ENCODE results near the gene KRT31. TPM values are rescaled to one million over a fixed set of nuclear protein-coding genes. Genes with fewer than 3 reads are reported as not detected.
"Not testable (repeated sequence)": the region's sequence is repeated elsewhere in the genome, so short reads cannot be mapped to it uniquely, and the experiment has no call there.

KRT31 gene
- total RNA-seq, 1 experiment from 2014 or later, result not detected

DNA sequence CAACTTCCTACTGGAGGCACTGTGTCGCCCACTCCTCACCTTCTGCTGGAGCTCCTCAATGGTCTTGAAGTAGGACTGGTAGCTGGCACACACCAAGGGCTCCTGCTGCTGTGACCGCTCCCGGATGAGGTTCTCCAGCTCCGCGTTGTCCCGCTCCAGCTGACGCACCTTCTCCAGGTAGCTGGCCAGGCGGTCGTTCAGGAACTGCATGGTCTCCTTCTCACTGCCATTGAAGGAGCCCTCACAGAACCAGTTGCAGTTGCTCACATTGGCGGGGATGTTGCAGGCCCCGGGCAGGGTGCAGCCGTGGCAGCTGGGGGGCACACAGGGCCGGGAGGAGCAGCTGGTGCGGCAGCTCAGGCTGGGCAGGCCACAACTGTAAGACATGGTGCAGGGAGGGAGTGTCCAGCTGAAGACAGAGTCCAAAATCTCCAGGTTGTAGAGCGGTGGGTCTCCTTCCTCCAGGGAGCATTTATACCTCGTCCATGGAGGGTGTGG lies 47.0 kb downstream of the KRT31 start, which contains the start of gene KRT33A:
TSS of gene KRT33A (minus strand) at position 448 of the 498 bp plus-strand sequence. CDS start at position 387, 61 bp downstream.
- not testable (repeated sequence) for H3K36me3 ChIP-seq; H3K4me1 ChIP-seq; DNase-seq; H3K9me3 ChIP-seq (replicated peaks); H3K4me3 ChIP-seq; H3K27me3 ChIP-seq; H3K27ac ChIP-seq

DNA sequence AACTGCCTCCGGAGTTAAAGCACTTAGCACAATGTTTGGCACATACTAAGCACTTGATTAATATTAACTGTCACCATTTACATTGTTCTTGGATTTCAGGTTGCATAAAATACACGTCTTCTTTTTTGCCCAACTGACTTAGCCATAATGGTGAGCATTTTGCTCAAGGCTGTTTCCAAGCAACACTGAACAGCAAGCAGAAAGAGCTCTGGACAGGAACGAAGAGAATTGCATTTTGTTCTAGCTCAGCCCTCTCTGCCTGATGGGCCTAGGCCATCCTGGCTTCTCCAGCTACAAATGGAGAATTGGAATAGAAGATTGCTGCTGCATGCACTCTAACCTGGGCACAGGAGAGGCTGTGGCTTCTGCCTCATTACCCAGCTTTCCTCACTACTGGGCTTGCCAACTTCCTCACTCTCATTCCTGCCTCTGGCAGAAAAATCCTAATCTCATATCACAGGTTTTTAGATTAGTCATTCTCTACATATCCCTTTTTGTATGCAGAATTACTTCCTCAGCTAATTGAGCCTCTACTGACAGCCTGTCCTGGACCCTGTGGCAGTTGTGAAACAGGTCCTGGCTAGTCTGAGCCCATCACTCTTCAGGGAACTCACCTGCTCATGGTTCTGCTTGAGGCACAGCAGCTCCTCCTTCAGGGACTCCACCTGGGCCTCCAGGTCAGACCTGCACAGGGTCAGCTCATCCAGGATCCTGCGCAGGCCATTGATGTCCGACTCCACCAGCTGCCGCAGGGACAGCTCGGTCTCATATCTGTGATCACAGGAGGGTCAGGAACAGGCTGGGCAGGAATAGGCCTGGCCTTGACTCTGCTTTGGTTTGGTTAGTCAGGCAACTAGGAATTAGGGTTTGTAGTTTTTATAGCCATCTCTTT lies 49.3 kb downstream of the KRT31 start:
- H3K4me1 ChIP-seq, result no peaks in the 10 kb centered on the region
- no peak overlapping the region for H3K27ac ChIP-seq
- no peaks in the 10 kb centered on the region for H3K36me3 ChIP-seq
- H3K4me3 ChIP-seq, result no peak overlapping the region
- no peaks in the 10 kb centered on the region for H3K9me3 ChIP-seq (replicated peaks)
- no peak for DNase-seq
- H3K27me3 ChIP-seq, result no peaks in the 10 kb centered on the region

DNA sequence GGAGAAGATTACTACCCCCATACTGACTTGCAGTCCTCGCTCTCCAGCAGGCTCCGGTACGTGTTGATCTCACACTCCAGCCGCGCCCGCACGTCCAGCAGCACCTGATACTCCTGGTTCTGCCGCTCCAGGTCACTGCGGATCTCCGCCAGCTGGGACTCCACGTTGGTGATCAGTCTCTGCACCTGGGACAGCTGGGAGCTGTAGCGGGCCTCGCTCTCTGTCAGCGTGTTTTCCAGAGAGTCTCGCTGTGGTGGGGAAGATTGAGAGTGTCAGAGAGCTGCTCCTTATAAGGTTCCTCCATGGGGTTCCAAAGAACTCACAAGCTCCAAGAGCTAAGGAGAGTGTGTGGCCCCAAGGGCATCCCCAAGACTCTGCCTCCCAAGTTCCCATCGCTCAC lies 51.0 kb downstream of the KRT31 start:
- not testable (repeated sequence) for DNase-seq; H3K27me3 ChIP-seq; H3K4me1 ChIP-seq; H3K36me3 ChIP-seq; H3K27ac ChIP-seq; H3K9me3 ChIP-seq (replicated peaks); H3K4me3 ChIP-seq

DNA sequence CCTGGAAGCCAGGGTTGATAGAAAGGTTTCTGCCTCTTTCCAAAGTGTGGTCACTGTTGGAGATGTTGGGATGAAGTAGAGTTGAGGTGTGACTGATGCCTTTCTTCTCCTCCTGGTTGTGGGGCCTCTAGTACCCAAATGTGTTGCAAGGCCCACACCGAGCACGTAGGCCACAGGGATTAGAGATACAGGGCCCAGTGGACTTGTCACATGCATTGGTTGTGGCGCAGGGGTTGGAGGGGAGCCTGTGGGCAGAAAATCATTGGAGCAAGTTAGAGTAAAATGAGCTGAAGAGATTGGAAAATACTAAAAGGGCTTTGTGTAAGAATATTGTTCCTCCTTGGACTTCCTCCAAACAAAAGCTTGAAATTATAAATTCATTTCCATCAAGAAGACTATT lies 51.4 kb downstream of the KRT31 start:
- Histone ChIP-seq H3K4me1 (no peaks in the 10 kb centered on the region), H3K4me3 (no peak overlapping the region), H3K9me3 (replicated peaks) (no peaks in the 10 kb centered on the region), H3K27me3 (no peaks in the 10 kb centered on the region), H3K36me3 (no peaks in the 10 kb centered on the region), H3K27ac (no peak overlapping the region)
- DNase-seq, result no peak

Other genes with a start within 250 kb of the KRT31 start
- gene KRTAP4-5, start 247.8 kb downstream of the KRT31 start, total RNA-seq (2014; rRNA removed; shearing (Covaris generic)), result not detected in 2 replicates
- gene KRTAP4-4, start 236.9 kb downstream of the KRT31 start, total RNA-seq (2014; rRNA removed; shearing (Covaris generic)), result not detected in 2 replicates
- not detected in 2 replicates for gene KRTAP4-3, start 229.4 kb downstream of the KRT31 start, total RNA-seq (2014; rRNA removed; shearing (Covaris generic))
- gene KRTAP4-2, start 219.4 kb downstream of the KRT31 start, total RNA-seq (2014; rRNA removed; shearing (Covaris generic)), result 0.14 TPM in 1 of 2 replicates, not detected in the other
- not detected in 2 replicates for gene KRTAP4-1, start 212.7 kb downstream of the KRT31 start, total RNA-seq (2014; rRNA removed; shearing (Covaris generic))
- gene KRTAP9-1, start 207.7 kb downstream of the KRT31 start, total RNA-seq (2014; rRNA removed; shearing (Covaris generic)), result not detected in 2 replicates
- not detected in 2 replicates for gene KRTAP9-2, start 171.0 kb downstream of the KRT31 start, total RNA-seq (2014; rRNA removed; shearing (Covaris generic))
- gene KRTAP9-3, start 165.2 kb downstream of the KRT31 start, total RNA-seq (2014; rRNA removed; shearing (Covaris generic)), result not detected in 2 replicates
- gene KRTAP9-8, start 159.6 kb downstream of the KRT31 start, total RNA-seq (2014; rRNA removed; shearing (Covaris generic)), result not detected in 2 replicates
- 0.10 TPM in 1 of 2 replicates, not detected in the other for gene KRTAP9-4, start 147.9 kb downstream of the KRT31 start, total RNA-seq (2014; rRNA removed; shearing (Covaris generic))
- gene KRTAP9-9, start 142.2 kb downstream of the KRT31 start, total RNA-seq (2014; rRNA removed; shearing (Covaris generic)), result not detected in 2 replicates
- not detected in 2 replicates for gene KRTAP9-6, start 132.2 kb downstream of the KRT31 start, total RNA-seq (2014; rRNA removed; shearing (Covaris generic))
- gene KRTAP9-7, start 121.9 kb downstream of the KRT31 start, total RNA-seq (2014; rRNA removed; shearing (Covaris generic)), result not detected in 2 replicates
- gene KRTAP29-1, start 94.8 kb downstream of the KRT31 start, total RNA-seq (2014; rRNA removed; shearing (Covaris generic)), result not detected in 2 replicates
- gene KRTAP16-1, start 88.3 kb downstream of the KRT31 start, total RNA-seq (2014; rRNA removed; shearing (Covaris generic)), result not detected in 2 replicates
- gene KRTAP17-1, start 81.9 kb downstream of the KRT31 start, total RNA-seq (2014; rRNA removed; shearing (Covaris generic)), result not detected in 2 replicates
- not detected in 2 replicates for gene KRT33A, start 46.8 kb downstream of the KRT31 start, total RNA-seq (2014; rRNA removed; shearing (Covaris generic))
- gene KRT33B, start 27.8 kb downstream of the KRT31 start, total RNA-seq (2014; rRNA removed; shearing (Covaris generic)), result not detected in 2 replicates
- gene KRT34, start 15.3 kb downstream of the KRT31 start, total RNA-seq (2014; rRNA removed; shearing (Covaris generic)), result 0.08 TPM in 1 of 2 replicates, not detected in the other
- gene KRT37, start 27.0 kb upstream of the KRT31 start, total RNA-seq (2014; rRNA removed; shearing (Covaris generic)), result not detected in 2 replicates
- not detected in 2 replicates for gene KRT38, start 43.4 kb upstream of the KRT31 start, total RNA-seq (2014; rRNA removed; shearing (Covaris generic))
- gene KRT32, start 69.8 kb upstream of the KRT31 start, total RNA-seq (2014; rRNA removed; shearing (Covaris generic)), result not detected in 2 replicates
- not detected in 2 replicates for gene KRT35, start 83.5 kb upstream of the KRT31 start, total RNA-seq (2014; rRNA removed; shearing (Covaris generic))
- not detected in 2 replicates for gene KRT36, start 92.3 kb upstream of the KRT31 start, total RNA-seq (2014; rRNA removed; shearing (Covaris generic))
- gene KRT13, start 108.0 kb upstream of the KRT31 start, total RNA-seq (2014; rRNA removed; shearing (Covaris generic)), result 0.30 TPM in 1 of 2 replicates, not detected in the other
- gene KRT15, start 121.3 kb upstream of the KRT31 start, total RNA-seq (2014; rRNA removed; shearing (Covaris generic)), result 0.08 TPM in 1 of 2 replicates, not detected in the other
- 0.25 TPM in 1 of 2 replicates, not detected in the other for gene KRT19, start 130.7 kb upstream of the KRT31 start, total RNA-seq (2014; rRNA removed; shearing (Covaris generic))
- gene KRT9, start 174.5 kb upstream of the KRT31 start, total RNA-seq (2014; rRNA removed; shearing (Covaris generic)), result not detected in 2 replicates
- not detected in 2 replicates for gene KRT14, start 189.3 kb upstream of the KRT31 start, total RNA-seq (2014; rRNA removed; shearing (Covaris generic))
- 0.08 TPM in 1 of 2 replicates, not detected in the other for gene KRT16, start 215.2 kb upstream of the KRT31 start, total RNA-seq (2014; rRNA removed; shearing (Covaris generic))
- 134 and 149 TPM in 2 replicates for gene KRT17, start 227.0 kb upstream of the KRT31 start, total RNA-seq (2014; rRNA removed; shearing (Covaris generic))

Measured in SJCRH30 (cell line).